SK-N-SH (cell line): ENCODE measurements around the gene TEKT5.

Experiments
- EP300 ChIP-seq, 2 experiments: IDR thresholded peaks; 2 replicates each; pipeline versions ENCODE4 v1.4.0 to v1.6.1; 2012; ENCODE audit warnings: borderline replicate concordance in 1 of 2, low read depth in 1 of 2, low read length in 1 of 2
- EZH2phosphoT487 ChIP-seq: fragments of 200-600 bp; sonication (generic); IDR thresholded peaks from 2 replicates; pipeline ENCODE4 v1.6.1; 2017; ENCODE audit warnings: low read depth, mixed run types, mild to moderate bottlenecking, antibody characterized with exemption, moderate library complexity, borderline replicate concordance
- FOXM1 ChIP-seq: IDR thresholded peaks from 2 replicates; pipeline ENCODE4 v1.4.0; 2012; ENCODE audit warnings: low read depth, mild to moderate bottlenecking
- MAX ChIP-seq: IDR thresholded peaks from 2 replicates; pipeline ENCODE4 v1.4.0; 2012; ENCODE audit warnings: low read depth
- MEF2A ChIP-seq: IDR thresholded peaks from 2 replicates; pipeline ENCODE4 v1.4.0; 2012; ENCODE audit warnings: low read depth, borderline replicate concordance
- POLR2AphosphoS5 ChIP-seq: IDR thresholded peaks from 2 replicates; pipeline ENCODE4 v1.6.1; 2012; ENCODE audit warnings: low read depth, low read length
- RAD21 ChIP-seq: IDR thresholded peaks from 2 replicates; pipeline ENCODE4 v1.6.1; 2012; ENCODE audit warnings: mild to moderate bottlenecking, low read length
- RCOR1 ChIP-seq: fragments of 150-350 bp; IDR thresholded peaks from 2 replicates; pipeline ENCODE4 v1.6.1; 2017; ENCODE audit warnings: antibody characterized with exemption, low read length
- RXRA ChIP-seq: IDR thresholded peaks from 2 replicates; pipeline ENCODE4 v1.4.0; 2012; ENCODE audit warnings: low read depth, mild to moderate bottlenecking, borderline replicate concordance
- SIN3A ChIP-seq: IDR thresholded peaks from 2 replicates; pipeline ENCODE4 v1.6.1; 2012; ENCODE audit warnings: low read depth, mild to moderate bottlenecking, low read length, moderate library complexity, borderline replicate concordance
- USF1 ChIP-seq: IDR thresholded peaks from 2 replicates; pipeline ENCODE4 v1.4.0; 2012; ENCODE audit warnings: low read depth, borderline replicate concordance
- TF ChIP-seq, protein P1 (sequence below): fragments of 200-600 bp; sonication (generic); IDR thresholded peaks from 2 replicates; pipeline ENCODE4 v1.6.1; 2017; ENCODE audit warnings: antibody characterized with exemption, mild to moderate bottlenecking, moderate library complexity
- TF ChIP-seq, protein P2 (sequence below): IDR thresholded peaks from 2 replicates; pipeline ENCODE4 v1.4.0; 2012; ENCODE audit warnings: low read depth, borderline replicate concordance

- no peak for TF ChIP-seq EP300 (IDR thresholded peaks at IDR 0.05; ENCODE audit: borderline replicate concordance in 1 of 2, low read depth in 1 of 2, low read length in 1 of 2)
- TF ChIP-seq, protein P1, sequence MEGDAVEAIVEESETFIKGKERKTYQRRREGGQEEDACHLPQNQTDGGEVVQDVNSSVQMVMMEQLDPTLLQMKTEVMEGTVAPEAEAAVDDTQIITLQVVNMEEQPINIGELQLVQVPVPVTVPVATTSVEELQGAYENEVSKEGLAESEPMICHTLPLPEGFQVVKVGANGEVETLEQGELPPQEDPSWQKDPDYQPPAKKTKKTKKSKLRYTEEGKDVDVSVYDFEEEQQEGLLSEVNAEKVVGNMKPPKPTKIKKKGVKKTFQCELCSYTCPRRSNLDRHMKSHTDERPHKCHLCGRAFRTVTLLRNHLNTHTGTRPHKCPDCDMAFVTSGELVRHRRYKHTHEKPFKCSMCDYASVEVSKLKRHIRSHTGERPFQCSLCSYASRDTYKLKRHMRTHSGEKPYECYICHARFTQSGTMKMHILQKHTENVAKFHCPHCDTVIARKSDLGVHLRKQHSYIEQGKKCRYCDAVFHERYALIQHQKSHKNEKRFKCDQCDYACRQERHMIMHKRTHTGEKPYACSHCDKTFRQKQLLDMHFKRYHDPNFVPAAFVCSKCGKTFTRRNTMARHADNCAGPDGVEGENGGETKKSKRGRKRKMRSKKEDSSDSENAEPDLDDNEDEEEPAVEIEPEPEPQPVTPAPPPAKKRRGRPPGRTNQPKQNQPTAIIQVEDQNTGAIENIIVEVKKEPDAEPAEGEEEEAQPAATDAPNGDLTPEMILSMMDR = no peak
- no peak for TF ChIP-seq EZH2phosphoT487
- TF ChIP-seq, protein P2, sequence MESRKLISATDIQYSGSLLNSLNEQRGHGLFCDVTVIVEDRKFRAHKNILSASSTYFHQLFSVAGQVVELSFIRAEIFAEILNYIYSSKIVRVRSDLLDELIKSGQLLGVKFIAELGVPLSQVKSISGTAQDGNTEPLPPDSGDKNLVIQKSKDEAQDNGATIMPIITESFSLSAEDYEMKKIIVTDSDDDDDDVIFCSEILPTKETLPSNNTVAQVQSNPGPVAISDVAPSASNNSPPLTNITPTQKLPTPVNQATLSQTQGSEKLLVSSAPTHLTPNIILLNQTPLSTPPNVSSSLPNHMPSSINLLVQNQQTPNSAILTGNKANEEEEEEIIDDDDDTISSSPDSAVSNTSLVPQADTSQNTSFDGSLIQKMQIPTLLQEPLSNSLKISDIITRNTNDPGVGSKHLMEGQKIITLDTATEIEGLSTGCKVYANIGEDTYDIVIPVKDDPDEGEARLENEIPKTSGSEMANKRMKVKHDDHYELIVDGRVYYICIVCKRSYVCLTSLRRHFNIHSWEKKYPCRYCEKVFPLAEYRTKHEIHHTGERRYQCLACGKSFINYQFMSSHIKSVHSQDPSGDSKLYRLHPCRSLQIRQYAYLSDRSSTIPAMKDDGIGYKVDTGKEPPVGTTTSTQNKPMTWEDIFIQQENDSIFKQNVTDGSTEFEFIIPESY = no peak
- TF ChIP-seq RAD21 = no peak
- TF ChIP-seq USF1 = no peak
- TF ChIP-seq RXRA = no peak
- no peak for TF ChIP-seq POLR2AphosphoS5
- TF ChIP-seq RCOR1 = no peak
- TF ChIP-seq MEF2A = no peak
- TF ChIP-seq MAX = no peak
- TF ChIP-seq FOXM1 = no peak
- no peak for TF ChIP-seq SIN3A
Measured at GRCh38 chr16:10647721-10648296, 46.9 kb downstream of the TEKT5 start.
